Stimulated activated CD4-positive, alpha-beta T cell treated with anti-CD3 and anti-CD28 coated beads, Interleukin-15, amount 100 ng/mL, for 48 hours (primary cell): ENCODE results near the gene FBLN7.
A peak's percentile ranks its signal among the peaks of the same experiment; 100 is the strongest.

Source experiments
- DNase-seq, 2 donors: peaks; one replicate each; pipeline ENCODE4 v3.0.0-alpha.2; 2020; ENCODE audit warnings: low read depth in 2 of 2

FBLN7 gene

GRCh38 chr2:112157472-112157871 lies 19.3 kb downstream of the FBLN7 start:
- DNase-seq, result no peak

- no peak for DNase-seq
These were observed 21.3 kb downstream of the FBLN7 start for GRCh38 chr2:112159454-112159921.

- DNase-seq, result no peak
These were observed 22.4 kb downstream of the FBLN7 start for GRCh38 chr2:112160283-112161250.

GRCh38 chr2:112161431-112162145 lies 23.4 kb downstream of the FBLN7 start:
- DNase-seq, result no peak

GRCh38 chr2:112162341-112162740 lies 24.2 kb downstream of the FBLN7 start:
- no peak for DNase-seq

GRCh38 chr2:112162956-112163355 lies 24.8 kb downstream of the FBLN7 start:
- no peak for DNase-seq

GRCh38 chr2:112163541-112163981 lies 25.4 kb downstream of the FBLN7 start:
- DNase-seq, result no peak

- no peak for DNase-seq
These were observed 26.7 kb downstream of the FBLN7 start for GRCh38 chr2:112164876-112165275.

- DNase-seq, result no peak
These were observed 27.1 kb downstream of the FBLN7 start for GRCh38 chr2:112165296-112165695.

- no peak for DNase-seq
These were observed 28.8 kb downstream of the FBLN7 start for GRCh38 chr2:112166806-112167499.

GRCh38 chr2:112168422-112169124 lies 30.4 kb downstream of the FBLN7 start:
- no peak for DNase-seq

GRCh38 chr2:112170495-112170894 lies 32.3 kb downstream of the FBLN7 start:
- DNase-seq, result no peak

- DNase-seq, result no peak
These were observed 35.6 kb downstream of the FBLN7 start for GRCh38 chr2:112173646-112174319.

GRCh38 chr2:112174383-112174782 lies 36.2 kb downstream of the FBLN7 start:
- DNase-seq, result no peak

GRCh38 chr2:112175333-112175732 lies 37.1 kb downstream of the FBLN7 start:
- DNase-seq, result no peak

GRCh38 chr2:112175958-112176573 lies 37.9 kb downstream of the FBLN7 start:
- no peak for DNase-seq

- DNase-seq, result peak; percentile 36 to 58
These were observed 43.5 kb downstream of the FBLN7 start for GRCh38 chr2:112181571-112182290.

GRCh38 chr2:112182581-112183034 lies 44.4 kb downstream of the FBLN7 start:
- peak; percentile 47 to 48 for DNase-seq

- DNase-seq, result no peak
These were observed 45.3 kb downstream of the FBLN7 start for GRCh38 chr2:112183327-112184025.
